Stimulated activated CD4-positive, alpha-beta T cell treated with anti-CD3 and anti-CD28 coated beads, TNF-alpha, amount 100 ng/mL, for 4 hours (primary cell): ENCODE results near the gene EDARADD.
"Not testable (repeated sequence)": the region's sequence is repeated elsewhere in the genome, so short reads cannot be mapped to it uniquely, and the experiment has no call there.

Source experiments
- DNase-seq, 3 experiments: peaks; one replicate each; pipeline ENCODE4 v3.0.0-alpha.2; 2020; ENCODE audit warnings: low read depth in 3 of 3

The EDARADD gene

DNA sequence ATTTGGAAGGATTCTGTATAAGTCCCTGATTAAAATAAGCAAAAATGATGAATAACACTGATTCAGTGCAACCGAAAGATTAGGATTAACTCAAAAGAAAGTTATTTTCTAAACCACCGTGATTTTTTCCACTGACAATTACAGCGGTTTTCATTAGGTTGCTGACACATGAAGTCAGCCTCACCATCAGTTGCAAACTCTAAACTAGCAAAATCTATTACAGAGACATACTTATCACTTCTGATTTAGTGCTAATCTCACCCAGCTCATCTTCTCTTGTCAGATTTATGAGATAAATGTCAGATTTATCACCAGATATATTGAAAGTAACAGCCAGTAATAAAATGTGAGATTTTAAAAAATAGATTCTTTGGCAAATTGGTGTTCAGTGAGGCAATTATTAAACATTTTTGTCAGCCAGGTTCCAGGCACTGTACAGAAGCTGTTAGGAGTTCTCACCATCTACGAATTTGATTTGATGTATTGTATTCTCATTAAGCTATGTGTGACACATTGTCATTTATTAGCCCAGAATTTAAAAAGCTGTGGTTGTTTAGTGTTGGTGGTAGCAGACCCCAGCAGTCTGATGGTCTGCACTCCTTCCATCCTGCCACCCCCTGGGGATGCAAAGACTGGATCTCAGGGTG lies 92.4 kb downstream of the EDARADD start:
- no peak for DNase-seq

DNA sequence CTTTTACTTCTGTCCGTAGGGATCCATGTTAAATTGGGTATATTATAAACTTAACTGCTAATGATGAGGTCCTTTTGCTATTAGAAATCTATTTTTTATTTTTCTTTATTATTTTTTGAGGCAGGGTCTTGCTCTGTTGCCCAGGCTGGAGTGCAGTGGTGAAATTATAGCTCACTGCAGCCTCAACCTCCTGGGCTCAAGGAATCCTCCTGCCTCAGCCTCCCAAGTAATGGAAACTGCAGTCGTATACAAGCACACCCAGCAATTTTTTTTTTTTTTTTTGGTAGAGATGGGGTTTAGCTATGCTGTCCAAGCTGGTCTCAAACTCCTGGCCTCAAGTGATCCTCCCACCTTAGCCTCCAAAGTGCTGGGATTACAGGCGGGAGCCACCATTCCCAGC lies 95.1 kb downstream of the EDARADD start:
- not testable (repeated sequence) for DNase-seq

DNA sequence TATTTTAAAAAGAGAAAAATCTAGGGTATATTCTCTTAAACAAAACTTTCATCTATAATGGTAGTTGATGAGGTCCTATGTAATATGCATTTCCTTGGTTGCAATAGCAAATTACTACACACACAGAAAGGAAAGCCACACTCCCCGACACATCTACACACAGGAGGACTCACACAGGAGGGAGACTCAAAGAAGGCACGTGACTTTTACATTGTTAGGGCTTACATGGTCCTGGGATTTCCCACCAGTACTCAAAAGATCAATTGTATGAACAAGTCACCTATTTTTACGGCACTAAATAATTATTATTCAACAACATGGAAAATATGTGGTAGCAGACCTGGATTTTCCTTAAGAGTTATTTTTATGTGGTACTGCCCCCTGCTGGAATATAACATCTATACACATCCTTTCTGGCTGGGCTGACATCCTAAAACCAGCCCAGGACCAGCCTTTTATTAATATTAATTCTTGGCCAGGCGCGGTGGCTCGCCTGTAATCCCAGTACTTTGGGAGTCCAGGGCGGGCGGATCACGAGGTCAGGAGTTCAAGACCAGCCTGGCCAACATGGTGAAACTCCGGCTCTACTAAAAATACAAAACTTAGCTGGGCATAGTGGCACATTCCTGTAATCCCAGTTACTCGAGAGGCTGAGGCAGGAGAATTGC lies 95.8 kb downstream of the EDARADD start:
- DNase-seq: no peak

DNA sequence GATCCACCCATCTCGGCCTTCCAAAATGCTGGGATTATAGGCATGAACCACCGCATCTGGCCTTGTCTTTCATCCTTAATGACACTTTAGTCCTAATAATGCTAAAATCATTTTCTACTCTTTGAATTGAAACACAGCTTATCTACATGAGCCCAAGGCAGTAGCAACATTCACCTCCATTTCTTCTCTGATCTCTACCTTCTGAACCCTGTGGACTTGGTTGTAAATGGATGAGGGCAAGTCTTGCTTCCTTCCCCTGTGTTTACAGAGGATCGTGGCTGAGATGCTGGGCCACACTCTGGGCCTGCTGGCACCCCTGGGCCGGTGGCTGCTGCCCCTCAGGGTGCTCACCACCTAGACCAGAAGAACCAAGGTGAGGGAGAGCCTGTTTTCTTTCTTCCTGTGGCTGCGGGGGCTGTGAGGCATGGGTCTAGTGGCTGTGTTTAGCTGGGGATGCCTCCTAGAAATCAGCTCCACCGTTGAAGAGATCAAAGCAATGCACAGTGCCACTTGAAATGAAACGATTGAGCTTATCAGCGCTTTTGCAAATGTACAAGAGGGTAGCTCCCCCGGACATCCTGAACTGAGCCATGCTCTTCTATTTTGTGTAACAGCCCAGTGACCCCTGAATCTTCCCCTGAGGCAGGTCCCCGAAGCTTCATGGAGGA lies 97.5 kb downstream of the EDARADD start:
- DNase-seq: no peak

DNA sequence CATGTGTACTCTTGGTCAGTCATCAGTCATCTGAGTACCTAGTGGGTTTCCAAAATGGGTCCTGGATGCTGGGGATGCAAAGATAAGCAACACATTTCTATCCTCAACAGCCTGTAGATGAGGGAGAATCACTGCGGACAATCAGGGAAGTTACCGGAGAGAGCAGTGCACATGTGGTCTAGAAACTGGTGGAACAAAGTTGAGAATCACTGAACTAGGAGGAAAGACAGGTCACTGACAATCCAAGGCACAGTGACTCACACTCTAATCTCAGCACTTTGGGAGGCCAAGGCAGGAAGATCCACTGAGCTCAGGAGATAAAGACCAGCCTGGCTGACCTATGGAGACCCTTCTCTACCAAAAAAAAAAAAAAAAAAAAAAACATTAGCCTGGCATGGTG lies 98.3 kb downstream of the EDARADD start:
- no peak for DNase-seq

DNA sequence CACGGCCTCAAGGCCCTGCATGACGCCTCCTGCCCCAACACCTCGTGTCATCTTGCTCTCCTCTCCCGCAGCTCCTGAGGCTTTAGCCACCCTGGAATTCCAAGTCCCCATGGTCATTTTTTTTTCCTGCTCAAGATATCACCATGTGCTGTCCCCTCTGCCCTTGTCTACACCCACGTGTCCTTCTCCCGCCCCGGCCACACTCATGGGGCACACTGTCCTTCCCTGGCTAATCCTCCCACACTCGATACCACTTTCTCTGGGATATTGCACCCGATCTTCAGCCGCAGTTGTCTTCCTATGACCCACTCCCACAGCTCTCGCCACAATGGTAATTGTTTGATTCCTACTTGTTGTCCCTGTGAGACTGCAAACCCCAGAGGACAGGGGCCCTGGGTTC lies 100.0 kb downstream of the EDARADD start:
- DNase-seq: no peak

DNA sequence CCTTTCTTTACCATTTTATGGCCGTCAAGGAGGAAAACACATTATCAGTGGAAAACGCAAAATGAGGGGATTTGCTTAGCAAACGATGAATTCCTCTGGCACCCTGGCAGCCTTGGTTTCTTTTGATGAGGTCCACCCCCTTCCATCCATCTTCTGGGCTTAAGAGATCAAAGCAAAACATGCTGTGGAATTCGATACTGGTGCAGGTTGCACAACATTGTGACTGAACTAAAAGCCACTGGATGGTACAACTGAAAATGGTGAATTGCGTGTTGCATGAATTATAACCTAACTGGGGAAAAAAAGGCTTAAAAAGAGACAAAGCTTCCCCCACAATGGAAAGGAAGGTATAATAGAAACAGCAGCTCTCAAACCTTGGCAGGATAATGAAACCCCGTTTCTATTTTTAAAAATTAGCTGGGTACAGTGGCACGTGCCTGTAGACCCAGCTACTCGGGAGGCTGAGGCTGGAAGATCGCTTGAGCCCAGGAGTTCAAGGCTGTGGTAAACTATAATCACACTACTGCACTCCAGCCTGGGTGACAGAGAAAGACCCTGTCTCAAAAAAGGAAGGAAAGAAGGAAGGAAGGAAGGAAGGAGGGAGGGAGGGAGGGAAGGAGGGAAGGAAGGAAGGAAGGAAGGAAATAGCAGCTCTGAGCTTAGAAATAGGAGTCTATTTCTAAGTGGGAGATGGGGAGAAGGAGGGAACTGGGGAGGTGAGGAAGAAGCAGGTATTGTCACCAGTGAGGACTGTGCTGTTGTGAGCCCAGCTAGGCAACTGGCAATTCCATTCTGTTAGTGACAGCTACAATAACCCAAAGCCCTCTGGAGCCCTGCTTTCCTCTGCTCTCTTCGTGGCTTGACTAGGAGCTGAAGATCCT lies 100.7 kb downstream of the EDARADD start:
- no peak for DNase-seq

DNA sequence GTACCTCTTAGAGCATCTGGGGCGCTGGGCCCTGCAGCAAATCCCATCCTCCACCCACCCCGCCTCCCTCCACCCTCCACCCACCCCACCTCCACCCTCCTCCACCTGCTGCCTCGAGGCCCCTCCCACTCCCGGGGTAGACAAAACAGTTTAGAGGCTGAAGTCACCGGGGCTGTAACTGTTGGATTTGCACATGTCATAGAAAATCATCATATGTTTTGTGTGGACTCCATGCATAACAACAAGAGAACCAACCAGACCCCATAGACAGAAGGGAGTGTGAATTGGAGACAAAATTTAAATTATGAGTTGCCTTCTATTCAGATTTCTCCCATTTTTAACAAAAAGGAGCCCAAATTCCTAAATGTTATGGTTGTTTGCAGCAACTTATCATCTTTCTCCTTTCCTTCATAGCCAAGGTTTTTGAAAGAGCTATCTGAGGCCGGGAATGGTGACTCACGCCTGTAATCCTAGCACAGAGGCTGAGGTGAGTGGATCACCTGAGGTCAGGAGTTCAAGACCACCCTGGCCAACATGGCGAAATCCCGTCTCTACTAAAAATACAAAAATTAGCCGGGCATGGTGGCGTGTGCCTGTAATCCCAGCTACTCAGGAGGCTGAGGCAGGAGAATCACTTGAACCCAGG lies 101.5 kb downstream of the EDARADD start:
- DNase-seq: no peak

DNA sequence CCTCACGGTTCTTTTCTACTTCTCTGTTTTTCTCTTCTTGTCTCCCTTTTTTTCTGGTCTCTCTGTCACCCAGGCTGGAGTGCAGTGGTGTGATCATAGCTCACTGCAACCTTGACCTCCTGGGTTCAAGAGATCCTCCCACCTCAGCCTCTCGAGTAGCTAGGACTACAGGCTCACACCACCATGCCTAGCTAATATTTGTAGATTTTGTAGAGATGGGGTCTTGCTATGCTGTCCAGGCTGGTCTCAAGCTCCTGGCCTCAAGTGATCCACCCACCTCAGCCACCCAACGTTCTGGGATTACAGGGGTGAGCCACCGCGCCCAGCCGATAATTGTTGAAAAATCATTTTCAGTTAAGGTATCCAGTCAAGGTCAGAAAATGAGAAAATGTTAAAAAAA lies 103.8 kb downstream of the EDARADD start:
- no peak for DNase-seq

DNA sequence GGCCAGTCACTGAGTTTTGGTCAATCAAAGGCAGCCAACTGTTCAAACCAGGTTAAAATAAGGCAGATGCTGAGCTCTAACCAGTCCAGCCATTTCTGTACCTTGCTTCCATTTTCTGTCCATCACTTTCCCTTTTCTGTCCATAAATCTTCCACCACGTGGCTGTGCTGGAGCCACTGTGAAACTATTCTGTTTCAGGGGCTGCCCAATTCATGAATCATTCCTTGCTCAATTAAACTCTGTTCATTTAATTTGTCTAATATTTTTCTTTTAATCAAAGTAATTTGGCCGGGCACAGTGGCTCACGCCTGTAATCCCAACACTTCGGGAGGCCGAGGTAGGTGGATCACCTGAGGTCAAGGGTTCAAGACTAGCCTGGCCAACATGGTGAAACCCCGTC lies 107.0 kb downstream of the EDARADD start:
- DNase-seq: no peak

DNA sequence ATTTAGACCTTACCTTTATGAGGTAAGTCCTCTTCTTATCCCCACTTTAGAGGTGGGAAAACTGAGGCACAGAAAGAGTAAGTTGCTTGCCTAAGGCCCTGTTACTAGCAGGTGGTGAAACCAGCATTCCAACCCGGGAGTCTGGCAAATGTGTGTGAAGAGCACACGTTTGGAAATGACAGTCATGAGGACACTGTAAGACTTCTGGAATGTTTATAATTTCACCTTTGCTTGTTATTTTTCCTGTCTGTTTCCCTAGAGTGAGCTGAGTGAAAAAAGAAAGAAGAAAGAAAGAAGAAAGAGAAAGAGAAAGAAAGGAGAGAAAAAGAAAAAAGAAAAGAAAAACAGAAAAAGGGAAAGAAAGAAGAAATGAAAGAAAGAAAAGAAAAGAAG lies 108.5 kb downstream of the EDARADD start:
- no peak for DNase-seq

DNA sequence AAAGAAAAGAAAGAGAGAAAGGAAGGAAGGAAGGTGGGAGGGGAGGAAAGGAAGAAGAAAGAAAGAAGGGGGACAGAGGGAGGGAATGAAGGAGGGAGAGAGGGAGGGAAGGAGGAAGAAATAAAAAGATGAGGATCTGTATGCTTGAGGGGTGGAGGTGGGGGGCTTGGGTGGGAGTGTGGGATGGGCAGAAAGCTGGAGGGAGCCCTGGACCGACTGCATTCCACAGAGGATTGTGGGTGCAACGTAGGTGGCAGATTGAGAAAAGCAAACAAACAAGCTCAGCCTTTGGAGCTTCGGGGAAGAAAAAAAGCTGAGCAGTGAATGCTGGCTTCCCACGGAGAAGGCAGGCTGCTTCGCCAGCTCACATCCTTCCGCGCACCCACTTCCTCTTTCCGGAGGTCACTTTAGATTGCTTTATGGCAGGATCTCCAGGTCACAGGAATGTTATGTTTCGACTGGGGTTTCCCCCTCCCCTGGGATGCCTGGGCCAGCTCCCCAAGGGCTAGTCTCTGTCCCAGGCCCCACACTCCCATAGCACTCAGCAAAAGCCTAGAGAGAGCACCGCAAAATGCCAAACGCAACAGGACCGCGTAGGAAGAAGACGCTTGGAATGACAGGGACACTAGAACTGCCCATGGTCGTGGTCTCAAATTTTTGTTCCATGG lies 109.0 kb downstream of the EDARADD start:
- DNase-seq: no peak

DNA sequence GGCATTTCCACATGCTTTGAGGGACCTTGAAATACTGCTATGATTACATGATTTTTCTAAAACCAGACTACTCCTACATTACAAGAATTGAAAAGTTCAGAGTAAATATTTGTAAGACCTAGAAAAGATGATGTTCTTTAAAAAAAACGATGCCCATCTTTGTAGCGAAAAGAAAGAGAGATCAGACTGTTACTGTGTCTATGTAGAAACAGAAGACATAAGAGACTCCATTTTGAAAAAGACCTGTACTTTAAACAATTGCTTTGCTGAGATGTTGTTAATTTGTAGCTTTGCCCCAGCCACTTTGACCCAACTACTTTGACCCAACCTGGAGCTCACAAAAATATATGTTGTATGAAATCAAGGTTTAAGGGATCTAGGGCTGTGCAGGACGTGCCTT lies 110.3 kb downstream of the EDARADD start:
- DNase-seq: not testable (repeated sequence)

DNA sequence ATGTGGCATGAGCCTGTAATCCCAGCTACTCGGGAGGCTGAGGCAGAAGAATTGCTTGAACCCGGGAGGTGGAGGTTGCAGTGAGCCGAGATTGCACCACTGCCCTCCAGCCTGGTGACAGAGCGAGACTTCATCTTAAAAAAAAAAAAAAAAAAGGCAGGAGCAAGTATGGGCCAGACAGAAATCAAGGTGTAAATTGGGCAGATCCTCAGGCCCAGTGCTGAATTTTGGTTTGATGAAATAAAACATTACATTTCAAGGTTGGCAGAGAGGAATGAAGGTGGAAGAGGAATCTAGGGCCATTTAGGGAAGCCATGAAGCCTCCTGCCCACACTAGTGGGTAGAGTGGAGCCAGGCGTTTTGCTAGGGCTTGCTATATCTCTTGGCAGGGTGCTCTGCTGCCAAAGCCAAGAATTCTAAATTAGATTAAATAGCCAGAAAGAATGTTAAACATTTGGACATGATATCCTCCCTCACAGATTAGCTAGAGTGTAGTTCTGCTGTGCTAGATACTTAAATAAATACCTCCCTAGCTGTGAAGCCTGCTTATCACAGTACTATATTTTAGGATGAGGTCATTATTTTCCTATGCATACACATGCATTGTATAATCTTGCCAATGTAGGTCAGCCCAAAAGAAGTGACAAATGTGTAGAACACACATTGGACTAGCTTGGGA lies 113.1 kb downstream of the EDARADD start:
- DNase-seq: no peak

DNA sequence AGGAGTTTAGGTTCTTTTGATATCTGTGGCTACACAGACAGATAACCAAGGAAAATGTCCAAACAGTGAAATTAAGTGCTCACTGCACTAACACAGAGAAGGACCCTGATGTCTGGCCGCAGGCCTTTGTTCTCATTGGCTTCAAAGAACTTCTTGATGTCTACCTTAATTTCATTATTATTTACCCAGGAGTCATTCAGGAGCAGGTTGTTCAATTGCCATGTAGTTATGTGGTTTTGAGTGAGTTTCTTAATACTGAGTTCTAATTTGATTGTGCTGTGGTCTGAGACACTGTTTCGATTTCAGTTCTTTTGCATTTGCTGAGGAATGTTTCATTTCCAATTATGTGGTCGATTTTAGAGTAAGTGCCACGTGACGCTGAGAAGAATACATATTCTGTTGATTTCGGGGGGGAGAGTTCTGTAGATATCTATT lies 114.5 kb downstream of the EDARADD start:
- no peak for DNase-seq

DNA sequence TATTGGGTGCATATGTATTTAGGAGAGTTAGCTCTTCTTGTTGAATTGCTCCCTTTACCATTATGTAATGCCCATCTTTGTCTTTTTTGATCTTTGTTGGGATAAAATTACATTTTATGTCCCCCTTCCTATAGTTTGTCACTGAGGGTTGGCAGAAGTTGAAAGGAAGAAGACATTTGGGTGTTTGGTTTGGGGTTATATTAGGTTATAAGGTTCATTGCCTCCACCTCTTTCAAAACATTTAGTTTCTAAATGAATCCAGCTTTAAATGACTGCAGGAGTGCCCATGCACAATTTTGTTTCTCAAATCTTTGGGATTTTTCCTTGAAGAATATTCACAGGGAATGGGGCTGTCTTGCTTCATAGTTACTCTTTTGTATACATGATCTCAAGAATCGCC lies 115.1 kb downstream of the EDARADD start:
- no peak for DNase-seq

DNA sequence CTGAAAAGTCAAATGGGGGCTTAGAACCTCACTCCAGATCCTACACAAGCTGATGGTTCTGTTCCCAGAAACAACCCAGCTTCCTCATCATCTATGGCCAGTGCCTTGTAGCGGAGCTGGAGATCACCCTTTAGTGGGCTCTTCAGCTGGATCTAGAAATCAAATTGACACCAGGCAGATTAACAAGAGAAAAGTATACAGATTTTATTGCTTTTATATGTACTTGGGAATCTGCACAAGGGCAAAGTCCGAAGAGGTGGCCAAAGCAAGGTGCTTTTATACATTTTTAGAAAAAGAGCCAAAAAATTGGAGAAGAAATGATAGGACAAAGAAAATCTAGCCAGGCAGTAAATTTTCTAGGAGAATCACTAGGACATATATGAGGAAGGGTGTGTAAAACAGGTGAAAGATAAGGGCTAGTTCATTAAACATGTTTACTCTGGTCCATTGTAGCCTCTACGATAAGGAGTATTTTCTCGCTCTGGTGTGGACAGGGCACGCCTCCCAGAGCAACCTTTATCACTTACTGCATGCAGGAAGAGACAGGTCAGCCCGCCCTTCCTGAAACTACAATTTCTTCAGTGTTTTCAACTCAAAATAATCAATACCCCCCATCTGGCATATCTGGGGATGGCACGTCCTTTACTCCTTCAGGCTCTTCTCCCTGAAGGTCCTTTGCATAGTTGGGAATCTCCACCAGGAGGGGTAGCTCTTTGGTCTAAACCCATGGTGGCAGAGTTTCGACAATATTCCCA lies 115.7 kb downstream of the EDARADD start:
- no peak for DNase-seq

DNA sequence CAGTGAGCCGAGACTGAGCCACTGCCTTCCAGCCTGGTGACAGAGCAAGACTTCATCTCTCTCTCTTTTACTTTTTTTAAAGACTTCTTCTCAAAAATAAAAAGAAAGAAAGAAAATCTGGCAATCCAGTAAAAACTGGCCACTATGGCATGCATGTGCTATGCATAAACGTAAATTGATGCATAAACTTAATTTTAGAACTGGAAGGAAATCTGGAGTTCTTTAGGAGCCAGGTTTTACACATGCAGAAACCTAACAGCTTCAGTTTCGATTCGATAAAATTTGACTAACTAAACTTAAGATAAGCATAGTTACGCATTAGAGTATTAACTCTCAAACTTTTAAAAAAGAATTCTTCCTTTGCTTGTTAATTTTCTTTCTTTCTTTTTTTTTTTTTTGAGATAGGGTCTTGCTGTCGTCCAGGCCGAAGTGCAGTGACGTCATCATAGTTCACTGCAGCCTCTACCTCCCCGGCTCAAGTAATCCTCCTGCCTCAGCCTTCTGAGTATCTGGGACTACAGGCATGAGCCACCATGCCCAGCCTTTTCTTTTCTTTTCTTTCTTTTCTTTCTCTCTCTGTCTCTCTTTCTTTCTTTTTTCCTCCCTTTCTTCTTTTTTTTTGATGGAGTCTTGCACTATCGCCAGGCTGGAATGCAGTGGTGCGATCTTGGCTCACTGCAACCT lies 117.8 kb downstream of the EDARADD start:
- DNase-seq: no peak
